C4-2B (cell line): Measurements from ENCODE around the gene OR10V1.

Source experiments
- ZFX ChIP-seq: fragments of 450-650 bp; IDR thresholded peaks from 2 replicates; pipeline ENCODE4 v1.6.1; 2017
- TF ChIP-seq, protein P1 (sequence below): fragments of 450-650 bp; conservative IDR thresholded peaks from 2 replicates; pipeline ENCODE4 v1.5.1; 2017; ENCODE audit warnings: mild to moderate bottlenecking

- TF ChIP-seq, protein P1, sequence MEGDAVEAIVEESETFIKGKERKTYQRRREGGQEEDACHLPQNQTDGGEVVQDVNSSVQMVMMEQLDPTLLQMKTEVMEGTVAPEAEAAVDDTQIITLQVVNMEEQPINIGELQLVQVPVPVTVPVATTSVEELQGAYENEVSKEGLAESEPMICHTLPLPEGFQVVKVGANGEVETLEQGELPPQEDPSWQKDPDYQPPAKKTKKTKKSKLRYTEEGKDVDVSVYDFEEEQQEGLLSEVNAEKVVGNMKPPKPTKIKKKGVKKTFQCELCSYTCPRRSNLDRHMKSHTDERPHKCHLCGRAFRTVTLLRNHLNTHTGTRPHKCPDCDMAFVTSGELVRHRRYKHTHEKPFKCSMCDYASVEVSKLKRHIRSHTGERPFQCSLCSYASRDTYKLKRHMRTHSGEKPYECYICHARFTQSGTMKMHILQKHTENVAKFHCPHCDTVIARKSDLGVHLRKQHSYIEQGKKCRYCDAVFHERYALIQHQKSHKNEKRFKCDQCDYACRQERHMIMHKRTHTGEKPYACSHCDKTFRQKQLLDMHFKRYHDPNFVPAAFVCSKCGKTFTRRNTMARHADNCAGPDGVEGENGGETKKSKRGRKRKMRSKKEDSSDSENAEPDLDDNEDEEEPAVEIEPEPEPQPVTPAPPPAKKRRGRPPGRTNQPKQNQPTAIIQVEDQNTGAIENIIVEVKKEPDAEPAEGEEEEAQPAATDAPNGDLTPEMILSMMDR = no peak
- no peak for TF ChIP-seq ZFX
Measured at GRCh38 chr11:59673291-59673690, 40.4 kb downstream of the OR10V1 start.
